H9 (cell line): Measurements from ENCODE around the gene GALNT2. TPM values are rescaled to one million over a fixed set of nuclear protein-coding genes. Genes with fewer than 3 reads are reported as not detected.

Experiments
- DNase-seq: peaks from one replicate; pipeline ENCODE4 v3.0.0-alpha.2; 2017
- H2AFZ ChIP-seq: one replicate; pipeline ENCODE4 v1.6.1; 2013; ENCODE audit warnings: mild to moderate bottlenecking, low read length, control low read depth, moderate library complexity
- H2AK5ac ChIP-seq: 2 replicates; pipeline ENCODE4 v1.6.1; 2013; ENCODE audit warnings: low read length, control low read depth, mixed read lengths; ENCODE audit not compliant: insufficient read length
- H2BK120ac ChIP-seq: one replicate; pipeline ENCODE4 v1.6.1; 2013; ENCODE audit warnings: low read depth, mild to moderate bottlenecking, low read length, control low read depth, inconsistent platforms; ENCODE audit not compliant: poor library complexity, severe bottlenecking
- H2BK12ac ChIP-seq: 2 replicates; pipeline ENCODE4 v1.6.1; 2013; ENCODE audit warnings: low read length, control low read depth, mixed read lengths, low read depth; ENCODE audit not compliant: insufficient read length
- H2BK15ac ChIP-seq: 2 replicates; pipeline ENCODE4 v1.6.1; 2013; ENCODE audit warnings: low read depth, low read length, control low read depth
- H2BK20ac ChIP-seq: one replicate; pipeline ENCODE4 v1.6.1; 2013; ENCODE audit warnings: low read depth, mild to moderate bottlenecking, low read length, control low read depth, inconsistent platforms; ENCODE audit not compliant: poor library complexity, severe bottlenecking
- H2BK5ac ChIP-seq: 2 replicates; pipeline ENCODE4 v1.6.1; 2013; ENCODE audit warnings: low read length, control low read depth, mixed read lengths; ENCODE audit not compliant: insufficient read length
- H3K14ac ChIP-seq: 2 replicates; pipeline ENCODE4 v1.6.1; 2013; ENCODE audit warnings: low read length, control low read depth; ENCODE audit not compliant: insufficient read depth
- H3K18ac ChIP-seq: 2 replicates; pipeline ENCODE4 v1.6.1; 2013; ENCODE audit warnings: low read depth, mild to moderate bottlenecking, mixed read lengths, low read length, control low read depth; ENCODE audit not compliant: insufficient read length
- H3K23ac ChIP-seq: 2 replicates; pipeline ENCODE4 v1.6.1; 2013; ENCODE audit warnings: low read length, control low read depth, mixed read lengths, low read depth; ENCODE audit not compliant: insufficient read length
- H3K23me2 ChIP-seq: 2 replicates; pipeline ENCODE4 v1.6.1; 2013; ENCODE audit warnings: low read depth, mild to moderate bottlenecking, mixed read lengths, low read length, control low read depth; ENCODE audit not compliant: insufficient read length, poor library complexity, severe bottlenecking
- H3K27ac ChIP-seq: 2 replicates; pipeline ENCODE4 v1.5.1; 2013; ENCODE audit warnings: low read length, control low read depth, mixed read lengths, low read depth; ENCODE audit not compliant: insufficient read length
- H3K27me3 ChIP-seq: 2 replicates; pipeline ENCODE4 v1.6.1; 2013; ENCODE audit warnings: low read length, control low read depth, inconsistent platforms; ENCODE audit not compliant: insufficient read depth
- H3K4ac ChIP-seq: 2 replicates; pipeline ENCODE4 v1.6.1; 2013; ENCODE audit warnings: low read depth, mild to moderate bottlenecking, control low read depth, inconsistent platforms, low read length, moderate library complexity
- H3K4me1 ChIP-seq: 2 replicates; pipeline ENCODE4 v1.6.1; 2013; ENCODE audit warnings: low read length, control low read depth, inconsistent platforms; ENCODE audit not compliant: insufficient read depth
- H3K4me2 ChIP-seq: 2 replicates; pipeline ENCODE4 v1.6.1; 2013; ENCODE audit warnings: low read length, control low read depth, mixed read lengths; ENCODE audit not compliant: insufficient read length, insufficient read depth
- H3K56ac ChIP-seq: 2 replicates; pipeline ENCODE4 v1.6.1; 2013; ENCODE audit warnings: low read depth, mild to moderate bottlenecking, mixed read lengths, low read length, control low read depth; ENCODE audit not compliant: insufficient read length
- H3K79me1 ChIP-seq: 2 replicates; pipeline ENCODE4 v1.6.1; 2013; ENCODE audit warnings: low read depth, mild to moderate bottlenecking, moderate library complexity, low read length, control low read depth, inconsistent platforms; ENCODE audit not compliant: insufficient read depth, poor library complexity, severe bottlenecking
- H3K79me2 ChIP-seq: 2 replicates; pipeline ENCODE4 v1.6.1; 2013; ENCODE audit warnings: low read length, control low read depth, inconsistent platforms; ENCODE audit not compliant: insufficient read depth
- H3K9ac ChIP-seq: 2 replicates; pipeline ENCODE4 v1.6.1; 2013; ENCODE audit warnings: low read length, control low read depth, mixed read lengths; ENCODE audit not compliant: insufficient read length; ENCODE audit errors: extremely low read depth
- H3K9me3 ChIP-seq: one replicate; pipeline ENCODE4 v1.6.1; 2013; ENCODE audit warnings: low read depth, low read length, inconsistent platforms; ENCODE audit not compliant: control insufficient read depth
- H3T11ph ChIP-seq: one replicate; pipeline ENCODE4 v1.6.1; 2013; ENCODE audit warnings: mild to moderate bottlenecking, low read length, control low read depth, inconsistent platforms
- H4K20me1 ChIP-seq: one replicate; pipeline ENCODE4 v1.6.1; 2013; ENCODE audit not compliant: control insufficient read depth, insufficient read length, insufficient read depth
- H4K5ac ChIP-seq: 2 replicates; pipeline ENCODE4 v1.6.1; 2013; ENCODE audit warnings: low read depth, mild to moderate bottlenecking, mixed read lengths, low read length, control low read depth; ENCODE audit not compliant: insufficient read length
- H4K8ac ChIP-seq: replicated peaks from 2 replicates; pipeline ENCODE4 v1.6.1; 2013; ENCODE audit warnings: low read length, control low read depth, mixed read lengths, low read depth; ENCODE audit not compliant: insufficient read length
- H4K91ac ChIP-seq: 2 replicates; pipeline ENCODE4 v1.6.1; 2013; ENCODE audit warnings: low read depth, mild to moderate bottlenecking, moderate library complexity, mixed read lengths, low read length, control low read depth; ENCODE audit not compliant: insufficient read length
- H3K27ac Mint-ChIP-seq, 3 experiments: 2 replicates in 2 of 3; 3 replicates in 1 of 3; pipeline ENCODE4 v1.8.0; 2020 to 2021; ENCODE audit warnings: mixed read lengths in 3 of 3, mild to moderate bottlenecking in 1 of 3, moderate library complexity in 1 of 3
- H3K27me3 Mint-ChIP-seq: 2 replicates; pipeline ENCODE4 v1.8.0; 2021; ENCODE audit warnings: low read depth, mild to moderate bottlenecking, moderate library complexity, mixed read lengths
- H3K36me3 Mint-ChIP-seq, 3 experiments: 2 replicates in 2 of 3; 3 replicates in 1 of 3; pipeline ENCODE4 v1.8.0; 2020 to 2021; ENCODE audit warnings: low read depth in 3 of 3, mixed read lengths in 3 of 3; ENCODE audit not compliant: insufficient read depth in 1 of 3
- H3K4me1 Mint-ChIP-seq, 2 experiments: 2 replicates each; pipeline ENCODE4 v1.8.0; 2020; ENCODE audit warnings: mixed read lengths in 2 of 2
- H3K4me3 Mint-ChIP-seq, 2 experiments: 2 replicates in 1 of 2; 3 replicates in 1 of 2; pipeline ENCODE4 v1.8.0; 2020 to 2021; ENCODE audit warnings: mild to moderate bottlenecking in 2 of 2, mixed read lengths in 2 of 2, moderate library complexity in 1 of 2
- H3K9me3 Mint-ChIP-seq, 2 experiments: 2 replicates in 1 of 2; 3 replicates in 1 of 2; pipeline ENCODE4 v1.8.0; 2020; ENCODE audit warnings: mild to moderate bottlenecking in 2 of 2, mixed read lengths in 2 of 2, moderate library complexity in 1 of 2
- CTCF ChIP-seq: fragments of 200-600 bp; sonication (generic); conservative IDR thresholded peaks from 3 replicates; pipeline ENCODE4 v1.8.0; 2021; ENCODE audit warnings: antibody characterized with exemption, mild to moderate bottlenecking
- WGBS: extraction: QIAGEN DNeasy Blood & Tissue Kit; methylation state at CpG from one replicate; pipeline ENCODE4 v1.1.7; 2013; ENCODE audit warnings: missing lambda C conversion rate, low lambda C conversion rate, mixed read lengths; ENCODE audit not compliant: insufficient read length; ENCODE audit errors: extremely low coverage; 5-methylcytosine and 5-hydroxymethylcytosine counted together
- total RNA-seq: library from RNA; stranded (reverse); gene quantifications from 2 replicates; pipeline ENCODE4 v1.2.1, GENCODE V29; 2021

GALNT2 gene
- total RNA-seq, 1 experiment from 2014 or later, result 57.6 TPM

- TF ChIP-seq CTCF, result no peak
Observed at GRCh38 chr1:230031131-230031530, 35.9 kb upstream of the GALNT2 start.

More at GRCh38 chr1:230031131-230031530, 35.9 kb upstream of the GALNT2 start:
- Histone ChIP-seq H2BK15ac (no peak overlapping the region), H3K9me3 (no peaks in the 10 kb centered on the region), H4K20me1 (no peaks in the 10 kb centered on the region), H3K14ac (no peak overlapping the region), H2BK12ac (no peak overlapping the region), H3K4ac (no peak overlapping the region), H3K4me2 (no peak overlapping the region), H3K27ac (no peak overlapping the region), H2AK5ac (no peak overlapping the region), H2BK120ac (no peak overlapping the region), H3K18ac (no peak overlapping the region), H3K56ac (no peak overlapping the region), H3K23me2 (no peaks in the 10 kb centered on the region), H2BK5ac (no peak overlapping the region), H3K79me1 (no peaks in the 10 kb centered on the region), H4K5ac (no peak overlapping the region), H3K79me2 (no peaks in the 10 kb centered on the region), H3K4me1 (no peaks in the 10 kb centered on the region; the same call in 1 of the 2 replicates), H3K9ac (no peak overlapping the region), H4K91ac (no peak overlapping the region), H3T11ph (no peak overlapping the region), H3K27me3 (no peaks in the 10 kb centered on the region), H3K23ac (no peak overlapping the region), H2BK20ac (no peak overlapping the region), H4K8ac (no peak overlapping the region), H2AFZ (no peak overlapping the region)
- no CpG with 5 or more reads among the region's 3 CpGs for WGBS
- H3K36me3 Mint-ChIP-seq, result peaks cover 0 to 1% (median 0%) of the 10 kb centered on the region in 3 experiments; a peak in 2 of 7 replicates
- H3K4me1 Mint-ChIP-seq, result peaks cover 12% of the 10 kb centered on the region in 2 experiments
- peaks cover 8% of the 10 kb centered on the region for H3K27me3 Mint-ChIP-seq
- H3K27ac Mint-ChIP-seq, result no peak overlapping the region
- peaks cover 3 to 6% of the 10 kb centered on the region in 2 experiments for H3K9me3 Mint-ChIP-seq
- no peak overlapping the region for H3K4me3 Mint-ChIP-seq
- no peak for DNase-seq
